HepG2 (cell line): ENCODE results near the gene DDI2. TPM values are rescaled to one million over a fixed set of nuclear protein-coding genes. Genes with fewer than 3 reads are reported as not detected.

Experiments
- CSRNP2 ChIP-seq: sonication (generic); formaldehyde crosslinking; conservative IDR thresholded peaks from 2 replicates; pipeline ENCODE4 v1.8.0; 2022; ENCODE audit warnings: low read depth, missing genetic modification reagents
- HOXD1 ChIP-seq: sonication (generic); formaldehyde crosslinking; IDR thresholded peaks from 2 replicates; pipeline ENCODE4 v1.5.0; 2020; ENCODE audit warnings: missing genetic modification reagents
- NCOR1 ChIP-seq: fragments of 200-600 bp; sonication (generic); IDR thresholded peaks from 2 replicates; pipeline ENCODE4 v1.7.0; 2017; ENCODE audit warnings: antibody characterized with exemption, low read length, borderline replicate concordance
- NR2C2 ChIP-seq: sonication (generic); formaldehyde crosslinking; IDR thresholded peaks from 2 replicates; pipeline ENCODE4 v1.4.0; 2020; ENCODE audit warnings: missing genetic modification reagents, mild to moderate bottlenecking, moderate library complexity, borderline replicate concordance
- PBX2 ChIP-seq: IDR thresholded peaks from 2 replicates; pipeline ENCODE4 v1.6.1; 2016; ENCODE audit warnings: control low read depth
- ZBTB34 ChIP-seq: sonication (generic); formaldehyde crosslinking; IDR thresholded peaks from 2 replicates; pipeline ENCODE4 v1.8.0; 2022; ENCODE audit warnings: mild to moderate bottlenecking, missing genetic modification reagents
- ZNF18 ChIP-seq: sonication (generic); formaldehyde crosslinking; IDR thresholded peaks from 2 replicates; pipeline ENCODE4 v1.8.0; 2022; ENCODE audit warnings: mild to moderate bottlenecking, missing genetic modification reagents; ENCODE audit not compliant: insufficient replicate concordance
- ZNF256 ChIP-seq: sonication (generic); formaldehyde crosslinking; conservative IDR thresholded peaks from 2 replicates; pipeline ENCODE4 v1.4.0; 2020; ENCODE audit warnings: missing genetic modification reagents
- ZNF362 ChIP-seq: sonication (generic); formaldehyde crosslinking; IDR thresholded peaks from 2 replicates; pipeline ENCODE4 v1.4.0; 2020; ENCODE audit warnings: missing genetic modification reagents, mild to moderate bottlenecking, borderline replicate concordance
- ZNF510 ChIP-seq: sonication (generic); formaldehyde crosslinking; IDR thresholded peaks from 2 replicates; pipeline ENCODE4 v1.4.0; 2020; ENCODE audit warnings: low read depth, mild to moderate bottlenecking, missing genetic modification reagents
- ZNF564 ChIP-seq: sonication (generic); formaldehyde crosslinking; IDR thresholded peaks from 2 replicates; pipeline ENCODE4 v1.8.1; 2023; ENCODE audit warnings: mild to moderate bottlenecking, missing genetic modification reagents
- ZNF609 ChIP-seq: sonication (generic); formaldehyde crosslinking; IDR thresholded peaks from 2 replicates; pipeline ENCODE4 v1.4.0; 2020; ENCODE audit warnings: mild to moderate bottlenecking, missing genetic modification reagents, borderline replicate concordance
- ZNF670 ChIP-seq: sonication (generic); formaldehyde crosslinking; IDR thresholded peaks from 2 replicates; pipeline ENCODE4 v1.8.0; 2022; ENCODE audit warnings: mild to moderate bottlenecking, missing genetic modification reagents, borderline replicate concordance
- ZNF761 ChIP-seq: sonication (generic); formaldehyde crosslinking; conservative IDR thresholded peaks from 2 replicates; pipeline ENCODE4 v1.4.0; 2020; ENCODE audit warnings: mild to moderate bottlenecking, missing genetic modification reagents
- ZSCAN21 ChIP-seq: sonication (generic); formaldehyde crosslinking; IDR thresholded peaks from 2 replicates; pipeline ENCODE4 v1.8.0; 2022; ENCODE audit warnings: mild to moderate bottlenecking, missing genetic modification reagents, moderate library complexity, borderline replicate concordance
- polyA plus RNA-seq, 8 experiments: library from polyadenylated mRNA; depleted of rRNA in 3 of 8; stranded (reverse) in 7 of 8; unstranded in 1 of 8; fragments of >200 nt; fragmentation: Illumina TruSeq in 4 of 8; extraction: Trizol in 4 of 8; gene quantifications; 2 replicates each; pipeline versions ENCODE4 v1.2.1 to v1.2.3, GENCODE V29; 2011 to 2016; ENCODE audit warnings: low read depth in 4 of 8, missing spikeins in 1 of 8, mixed read lengths in 1 of 8; ENCODE audit not compliant: insufficient read depth in 1 of 8
- total RNA-seq, 5 experiments: library from RNA; depleted of rRNA; stranded (reverse); fragments of >200 nt; fragmentation: Illumina TruSeq; extraction: Trizol; gene quantifications; 2 replicates each; pipeline ENCODE4 v1.2.3, GENCODE V29; 2016; ENCODE audit warnings: low read depth in 1 of 5

Gene DDI2
- total and polyA plus RNA-seq, 2 of the 13 experiments (the other 11 are each of a cell fraction or from before 2014, with no cell fraction given) = 8.5 to 25.7 TPM

- no peak for TF ChIP-seq ZNF362
- TF ChIP-seq ZBTB34 (CRISPR knock-in tag) = no peak
- no peak for TF ChIP-seq ZNF564
- TF ChIP-seq NCOR1 = peak; percentile 99
- peak; percentile 60 for TF ChIP-seq ZNF18 (CRISPR knock-in tag)
- peak; percentile 65; the same call in 1 of the 2 replicates for TF ChIP-seq NR2C2 (CRISPR knock-in tag)
- TF ChIP-seq ZNF670 (CRISPR knock-in tag) = 0 out of 2 replicates have a peak, but pooled peaks have one; percentile 28
- no peak for TF ChIP-seq ZSCAN21
- no peak for TF ChIP-seq ZNF256 (CRISPR knock-in tag)
- no peak for TF ChIP-seq ZNF510 (CRISPR knock-in tag)
- TF ChIP-seq CSRNP2 = no peak
- TF ChIP-seq ZNF609 (CRISPR knock-in tag) = peak; percentile 81
- TF ChIP-seq PBX2 (CRISPR knock-in tag) = no peak
- no peak for TF ChIP-seq HOXD1 (CRISPR knock-in tag)
- TF ChIP-seq ZNF761 (CRISPR knock-in tag) = no peak
Measured at GRCh38 chr1:15618655-15619525, 1.6 kb downstream of the DDI2 start (continued).
